CD14-positive monocyte (primary cell): Measurements from ENCODE around the gene PDK2. TPM values are rescaled to one million over a fixed set of nuclear protein-coding genes. Genes with fewer than 3 reads are reported as not detected.

Experiments
- DNase-seq, 3 donors: peaks; one replicate each; pipeline ENCODE4 v3.0.0-alpha.2; 2011 to 2022
- H2AFZ ChIP-seq: 2 replicates; pipeline ENCODE4 v1.6.0; 2012; ENCODE audit warnings: mild to moderate bottlenecking, low read depth, low read length, inconsistent platforms; ENCODE audit not compliant: insufficient read depth, poor library complexity, severe bottlenecking
- H3K27ac ChIP-seq, 2 donors: 1 replicate in 1 of 2; 2 replicates in 1 of 2; pipeline ENCODE4 v1.5.1; 2012 to 2013; ENCODE audit warnings: low read length in 2 of 2, control low read depth in 1 of 2, inconsistent platforms in 1 of 2, low read depth in 1 of 2, mild to moderate bottlenecking in 1 of 2
- H3K27me3 ChIP-seq, 2 donors: one replicate each; pipeline versions ENCODE4 v1.6.0 to v1.6.1; 2011 to 2013; ENCODE audit warnings: low read length in 2 of 2; ENCODE audit not compliant: control insufficient read depth in 2 of 2, insufficient read depth in 2 of 2
- H3K36me3 ChIP-seq, 2 donors: replicated peaks in 1 of 2; 1 replicate in 1 of 2; 2 replicates in 1 of 2; pipeline versions ENCODE4 v1.5.1 to v1.6.1; 2012 to 2013; ENCODE audit warnings: low read length in 2 of 2, control low read depth in 1 of 2, inconsistent platforms in 1 of 2, mild to moderate bottlenecking in 1 of 2; ENCODE audit not compliant: insufficient read depth in 2 of 2, control insufficient read depth in 1 of 2
- H3K4me1 ChIP-seq, 2 donors: 1 replicate in 1 of 2; 2 replicates in 1 of 2; pipeline versions ENCODE4 v1.5.1 to v1.6.1; 2012 to 2013; ENCODE audit warnings: low read length in 2 of 2, control low read depth in 1 of 2, inconsistent platforms in 1 of 2, mild to moderate bottlenecking in 1 of 2, moderate library complexity in 1 of 2; ENCODE audit not compliant: insufficient read depth in 2 of 2, control insufficient read depth in 1 of 2
- H3K4me2 ChIP-seq: replicated peaks from 2 replicates; pipeline ENCODE3; 2012; ENCODE audit warnings: low read length, moderate library complexity, mild to moderate bottlenecking; ENCODE audit not compliant: poor library complexity, severe bottlenecking; ENCODE audit errors: extremely low read depth
- H3K4me3 ChIP-seq, 3 experiments: fragments of 200-600 bp in 1 of 3; sonication (generic) in 1 of 3; replicated peaks in 1 of 3; 1 replicate in 2 of 3; 2 replicates in 1 of 3; pipeline ENCODE4 v1.5.1; 2011 to 2013; ENCODE audit warnings: low read length in 3 of 3, mild to moderate bottlenecking in 3 of 3, control low read depth in 2 of 3, low read depth in 2 of 3, inconsistent platforms in 1 of 3, moderate library complexity in 1 of 3
- H3K79me2 ChIP-seq: 2 replicates; pipeline ENCODE4 v1.6.0; 2012; ENCODE audit warnings: mild to moderate bottlenecking, control low read depth, inconsistent platforms, low read length, moderate library complexity; ENCODE audit not compliant: insufficient read depth
- H3K9ac ChIP-seq: 2 replicates; pipeline ENCODE4 v1.6.0; 2017; ENCODE audit warnings: low read length, mild to moderate bottlenecking; ENCODE audit not compliant: insufficient read depth, poor library complexity, severe bottlenecking
- H3K9me3 ChIP-seq, 2 donors: replicated peaks in 1 of 2; 1 replicate in 1 of 2; 2 replicates in 1 of 2; pipeline versions ENCODE4 v1.5.1 to v1.6.1; 2012 to 2013; ENCODE audit warnings: low read length in 2 of 2, control low read depth in 1 of 2; ENCODE audit not compliant: control insufficient read depth in 1 of 2, insufficient read depth in 1 of 2
- H4K20me1 ChIP-seq: 2 replicates; pipeline ENCODE4 v1.6.0; 2012; ENCODE audit warnings: mild to moderate bottlenecking, low read length, control low read depth, moderate library complexity; ENCODE audit not compliant: insufficient read depth
- H3K27ac Mint-ChIP-seq, 7 donors: one replicate each; pipeline ENCODE4 v1.8.0; 2020; ENCODE audit warnings: mild to moderate bottlenecking in 7 of 7, mixed read lengths in 7 of 7, moderate library complexity in 6 of 7, inconsistent platforms in 2 of 7
- H3K27me3 Mint-ChIP-seq, 3 donors: one replicate each; pipeline ENCODE4 v1.8.0; 2021 to 2022; ENCODE audit warnings: low read depth in 3 of 3, mild to moderate bottlenecking in 3 of 3, mixed read lengths in 3 of 3, moderate library complexity in 3 of 3, inconsistent platforms in 1 of 3
- H3K36me3 Mint-ChIP-seq, 2 donors: one replicate each; pipeline ENCODE4 v1.8.0; 2020; ENCODE audit warnings: mixed read lengths in 2 of 2, inconsistent platforms in 1 of 2, mild to moderate bottlenecking in 1 of 2
- H3K4me1 Mint-ChIP-seq: one replicate; pipeline ENCODE4 v1.8.0; 2020; ENCODE audit warnings: mild to moderate bottlenecking, mixed read lengths
- H3K4me3 Mint-ChIP-seq, 2 donors: one replicate each; pipeline ENCODE4 v1.8.0; 2020; ENCODE audit warnings: mild to moderate bottlenecking in 2 of 2, mixed read lengths in 2 of 2, moderate library complexity in 1 of 2
- H3K9me3 Mint-ChIP-seq, 7 donors: one replicate each; pipeline ENCODE4 v1.8.0; 2020 to 2022; ENCODE audit warnings: mixed read lengths in 7 of 7, mild to moderate bottlenecking in 6 of 7, moderate library complexity in 6 of 7, inconsistent platforms in 2 of 7
- CTCF ChIP-seq: fragments of 200-600 bp; IDR thresholded peaks from one replicate; pipeline ENCODE4 v1.8.0; 2022; ENCODE audit warnings: antibody characterized with exemption, mild to moderate bottlenecking
- WGBS: methylation state at CpG from one replicate; pipeline ENCODE4 v1.1.5; 2013; ENCODE audit warnings: missing lambda C conversion rate; ENCODE audit not compliant: insufficient coverage; 5-methylcytosine and 5-hydroxymethylcytosine counted together
- intact Hi-C, 2 donors: fragments of 100-400 bp; cut with micrococcal nuclease; formaldehyde crosslinking; loops; one replicate each; pipeline versions ENCODE4 v1.15.0 to v1.15.1; 2023
- polyA plus RNA-seq, 3 donors: library from polyadenylated mRNA; depleted of rRNA in 1 of 3; unstranded in 2 of 3; stranded (reverse) in 1 of 3; fragments of 300-500 nt in 2 of 3; fragments of >200 nt in 1 of 3; fragmentation: Illumina TruSeq in 2 of 3; gene quantifications; 1 replicate in 2 of 3; 2 replicates in 1 of 3; pipeline ENCODE4 v1.2.3, GENCODE V29; 2012 to 2021

PDK2 gene
- polyA plus RNA-seq, 3 donors, result 15.9 to 43.0 (median 23.4) TPM

- Mint-ChIP-seq H3K36me3 (peaks cover 46 to 69% of the 10 kb centered on the region in 2 donors), H3K4me3 (no peak overlapping the region), H3K27me3 (peaks cover 0 to 1% (median 1%) of the 10 kb centered on the region in 3 donors), H3K27ac (no peak overlapping the region), H3K4me1 (no peaks in the 10 kb centered on the region), H3K9me3 (no peaks in the 10 kb centered on the region)
- no peak overlapping the region for H3K9ac ChIP-seq
- H3K4me2 ChIP-seq, result no peak overlapping the region
- H2AFZ ChIP-seq, result no peak overlapping the region
- intact Hi-C loops, result no loop called here
- no peaks in the 10 kb centered on the region for H3K9me3 ChIP-seq
- peaks cover 33 to 36% of the 10 kb centered on the region in 2 donors for H3K36me3 ChIP-seq
- H3K27me3 ChIP-seq, result no peaks in the 10 kb centered on the region
- no peaks in the 10 kb centered on the region for H3K79me2 ChIP-seq
- 92% methylated on average over 7 of the region's 15 CpGs for WGBS
- no peaks in the 10 kb centered on the region for H3K4me1 ChIP-seq
- H3K4me3 ChIP-seq, result no peak overlapping the region
- no peak for TF ChIP-seq CTCF
- H3K27ac ChIP-seq, result no peak overlapping the region
- H4K20me1 ChIP-seq, result no peaks in the 10 kb centered on the region
- no peak for DNase-seq
These were observed 7.2 kb downstream of the PDK2 start for GRCh38 chr17:50102164-50102991.

GRCh38 chr17:50103252-50103651 lies 8.1 kb downstream of the PDK2 start:
- no peaks in the 10 kb centered on the region for H4K20me1 ChIP-seq
- H3K36me3 ChIP-seq, result peaks cover 33 to 37% of the 10 kb centered on the region in 2 donors
- DNase-seq, result no peak
- H3K9me3 ChIP-seq, result no peaks in the 10 kb centered on the region
- H3K4me3 ChIP-seq, result no peak overlapping the region
- H3K27ac ChIP-seq, result no peak overlapping the region
- Mint-ChIP-seq H3K4me1 (no peaks in the 10 kb centered on the region), H3K9me3 (no peaks in the 10 kb centered on the region), H3K27me3 (peaks cover 0 to 1% (median 1%) of the 10 kb centered on the region in 3 donors), H3K4me3 (no peak overlapping the region), H3K27ac (peak overlapping the region in 2 of 7 donors; percentile 57 to 70), H3K36me3 (peaks cover 48 to 72% of the 10 kb centered on the region in 2 donors)
- no peak overlapping the region for H2AFZ ChIP-seq
- no peak for TF ChIP-seq CTCF
- H3K79me2 ChIP-seq, result no peaks in the 10 kb centered on the region
- intact Hi-C loops, result no loop called here
- H3K4me2 ChIP-seq, result no peak overlapping the region
- no peak overlapping the region for H3K9ac ChIP-seq
- H3K4me1 ChIP-seq, result no peaks in the 10 kb centered on the region
- WGBS, result 89% methylated on average over 2 of the region's 2 CpGs
- H3K27me3 ChIP-seq, result no peaks in the 10 kb centered on the region
